K562 (cell line): Measurements from ENCODE around the gene FBXW8. TPM values are rescaled to one million over a fixed set of nuclear protein-coding genes. Genes with fewer than 3 reads are reported as not detected.

ENCODE experiments used
- ARID2 ChIP-seq: fragments of 450-650 bp; IDR thresholded peaks from 2 replicates; pipeline ENCODE4 v1.6.1; 2017; ENCODE audit warnings: antibody characterized with exemption, mild to moderate bottlenecking
- HCFC1 ChIP-seq: IDR thresholded peaks from 2 replicates; pipeline ENCODE4 v1.6.1; 2012; ENCODE audit warnings: low read depth, low read length, improper control_type of control experiment
- HIVEP1 ChIP-seq: fragments of 250-450 bp; sonication (Bioruptor Pico); IDR thresholded peaks from 2 replicates; pipeline ENCODE4 v1.4.0; 2020; ENCODE audit warnings: mild to moderate bottlenecking
- HMG20B ChIP-seq: fragments of 250-450 bp; sonication (Bioruptor Pico); IDR thresholded peaks from 2 replicates; pipeline ENCODE4 v1.5.0; 2021; ENCODE audit warnings: mild to moderate bottlenecking
- KAT7 ChIP-seq: sonication (generic); formaldehyde crosslinking; IDR thresholded peaks from 2 replicates; pipeline ENCODE4 v1.8.0; 2022; ENCODE audit warnings: missing genetic modification reagents, mild to moderate bottlenecking, borderline replicate concordance
- KDM5B ChIP-seq: fragments of 200-600 bp; sonication (generic); IDR thresholded peaks from 2 replicates; pipeline ENCODE4 v1.6.1; 2012; ENCODE audit warnings: low read depth, mild to moderate bottlenecking, moderate library complexity, low read length, control low read depth, inconsistent platforms; ENCODE audit not compliant: insufficient replicate concordance
- MBD2 ChIP-seq: sonication (generic); IDR thresholded peaks from 2 replicates; pipeline ENCODE4 v1.6.1; 2016; ENCODE audit warnings: low read depth, borderline replicate concordance
- NFIX ChIP-seq: fragments of 250-450 bp; sonication (Bioruptor Pico); IDR thresholded peaks from 2 replicates; pipeline ENCODE4 v1.4.0; 2020; ENCODE audit warnings: low read depth, mild to moderate bottlenecking, moderate library complexity
- PHF8 ChIP-seq: fragments of 200-600 bp; sonication (generic); IDR thresholded peaks from 2 replicates; pipeline ENCODE4 v1.6.1; 2012; ENCODE audit warnings: mixed run types, mild to moderate bottlenecking, inconsistent platforms, low read length, moderate library complexity, borderline replicate concordance
- SNIP1 ChIP-seq: fragments of 450-650 bp; IDR thresholded peaks from 2 replicates; pipeline ENCODE4 v1.7.1; 2017; ENCODE audit warnings: low read depth, mild to moderate bottlenecking
- SREBF1 ChIP-seq: fragments of 150-350 bp; IDR thresholded peaks from 2 replicates; pipeline ENCODE4 v1.6.1; 2014; ENCODE audit warnings: antibody characterized with exemption, low read depth, low read length, borderline replicate concordance
- SRF ChIP-seq, 2 experiments: fragments of 250-450, 450-650 bp in 1 of 2; sonication (Bioruptor Pico) in 1 of 2; sonication (generic) in 1 of 2; formaldehyde crosslinking; IDR thresholded peaks; 2 replicates each; pipeline versions ENCODE4 v1.5.0 to v1.5.1; 2020 to 2022; ENCODE audit warnings: mild to moderate bottlenecking in 1 of 2, missing genetic modification reagents in 1 of 2
- TFAM ChIP-seq: fragments of 250-450 bp; sonication (Bioruptor Pico); conservative IDR thresholded peaks from 2 replicates; pipeline ENCODE4 v1.5.0; 2021; ENCODE audit warnings: mild to moderate bottlenecking, moderate library complexity
- ZFX ChIP-seq: sonication (generic); formaldehyde crosslinking; IDR thresholded peaks from 2 replicates; pipeline ENCODE4 v1.8.0; 2022; ENCODE audit warnings: mild to moderate bottlenecking, missing genetic modification reagents, moderate library complexity
- ZNF175 ChIP-seq: fragments of 200-800 bp; sonication (Bioruptor generic); IDR thresholded peaks from 2 replicates; pipeline ENCODE4 v1.6.1; 2016; ENCODE audit warnings: low read depth, mild to moderate bottlenecking, missing genetic modification characterization, missing compliant biosample characterization
- ZNF511 ChIP-seq: sonication (generic); formaldehyde crosslinking; IDR thresholded peaks from 2 replicates; pipeline ENCODE4 v1.8.0; 2022; ENCODE audit warnings: mild to moderate bottlenecking, missing genetic modification reagents
- polyA plus RNA-seq, 8 experiments: library from polyadenylated mRNA; depleted of rRNA in 4 of 8; stranded (reverse) in 5 of 8; unstranded in 3 of 8; fragments of >200 nt; fragmentation: Nextera tagmentation in 2 of 8; fragmentation: Illumina TruSeq in 1 of 8; extraction: Ambion mirVana in 2 of 8; extraction: Trizol in 1 of 8; gene quantifications; 2 replicates each; pipeline versions ENCODE4 v1.2.1 to v1.2.3, GENCODE V29; 2011 to 2014; ENCODE audit warnings: inconsistent platforms in 1 of 8, missing spikeins in 1 of 8
- total RNA-seq, 7 experiments: library from RNA; depleted of rRNA in 6 of 7; stranded (reverse); fragments of >200 nt in 6 of 7; fragmentation: Illumina TruSeq in 2 of 7; extraction: Trizol in 2 of 7; gene quantifications; 2 replicates each; pipeline versions ENCODE4 v1.2.1 to v1.2.3, GENCODE V29; 2011 to 2021; ENCODE audit warnings: low replicate concordance in 1 of 7
- TF ChIP-seq, protein P1 (sequence below): fragments of 150-350 bp; conservative IDR thresholded peaks from 2 replicates; pipeline ENCODE4 v1.6.1; 2014; ENCODE audit warnings: low read length
- TF ChIP-seq, protein P2 (sequence below): sonication (generic); formaldehyde crosslinking; IDR thresholded peaks from 2 replicates; pipeline ENCODE4 v1.8.0; 2022; ENCODE audit warnings: mild to moderate bottlenecking, missing genetic modification reagents
- TF ChIP-seq, protein P3 (sequence below): fragments of 450-650 bp; IDR thresholded peaks from 2 replicates; pipeline ENCODE4 v1.6.1; 2016; ENCODE audit warnings: borderline replicate concordance
- TF ChIP-seq, protein P4 (sequence below), 3 experiments: fragments of 200-800 bp in 1 of 3; sonication (Bioruptor generic) in 1 of 3; sonication (generic) in 1 of 3; formaldehyde crosslinking in 1 of 3; IDR thresholded peaks; 2 replicates each; pipeline versions ENCODE4 v1.6.1 to v1.8.0; 2016 to 2022; ENCODE audit warnings: mild to moderate bottlenecking in 2 of 3, missing compliant biosample characterization in 2 of 3, missing genetic modification characterization in 2 of 3, missing genetic modification reagents in 1 of 3

The FBXW8 gene
- total and polyA plus RNA-seq, 9 of the 15 experiments (the other 6 are each of a cell fraction or from before 2014, with no cell fraction given) = 0.58 to 8.3 (median 4.4) TPM

- TF ChIP-seq ZFX (CRISPR knock-in tag) = peak; percentile 87
- TF ChIP-seq HIVEP1 (CRISPR knock-in tag) = no peak
- 0 out of 2 replicates have a peak, but pooled peaks have one; percentile 73 for TF ChIP-seq ZNF511
- TF ChIP-seq, protein P1, sequence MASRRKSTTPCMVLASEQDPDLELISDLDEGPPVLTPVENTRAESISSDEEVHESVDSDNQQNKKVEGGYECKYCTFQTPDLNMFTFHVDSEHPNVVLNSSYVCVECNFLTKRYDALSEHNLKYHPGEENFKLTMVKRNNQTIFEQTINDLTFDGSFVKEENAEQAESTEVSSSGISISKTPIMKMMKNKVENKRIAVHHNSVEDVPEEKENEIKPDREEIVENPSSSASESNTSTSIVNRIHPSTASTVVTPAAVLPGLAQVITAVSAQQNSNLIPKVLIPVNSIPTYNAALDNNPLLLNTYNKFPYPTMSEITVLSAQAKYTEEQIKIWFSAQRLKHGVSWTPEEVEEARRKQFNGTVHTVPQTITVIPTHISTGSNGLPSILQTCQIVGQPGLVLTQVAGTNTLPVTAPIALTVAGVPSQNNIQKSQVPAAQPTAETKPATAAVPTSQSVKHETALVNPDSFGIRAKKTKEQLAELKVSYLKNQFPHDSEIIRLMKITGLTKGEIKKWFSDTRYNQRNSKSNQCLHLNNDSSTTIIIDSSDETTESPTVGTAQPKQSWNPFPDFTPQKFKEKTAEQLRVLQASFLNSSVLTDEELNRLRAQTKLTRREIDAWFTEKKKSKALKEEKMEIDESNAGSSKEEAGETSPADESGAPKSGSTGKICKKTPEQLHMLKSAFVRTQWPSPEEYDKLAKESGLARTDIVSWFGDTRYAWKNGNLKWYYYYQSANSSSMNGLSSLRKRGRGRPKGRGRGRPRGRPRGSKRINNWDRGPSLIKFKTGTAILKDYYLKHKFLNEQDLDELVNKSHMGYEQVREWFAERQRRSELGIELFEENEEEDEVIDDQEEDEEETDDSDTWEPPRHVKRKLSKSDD = no peak
- TF ChIP-seq, protein P2, sequence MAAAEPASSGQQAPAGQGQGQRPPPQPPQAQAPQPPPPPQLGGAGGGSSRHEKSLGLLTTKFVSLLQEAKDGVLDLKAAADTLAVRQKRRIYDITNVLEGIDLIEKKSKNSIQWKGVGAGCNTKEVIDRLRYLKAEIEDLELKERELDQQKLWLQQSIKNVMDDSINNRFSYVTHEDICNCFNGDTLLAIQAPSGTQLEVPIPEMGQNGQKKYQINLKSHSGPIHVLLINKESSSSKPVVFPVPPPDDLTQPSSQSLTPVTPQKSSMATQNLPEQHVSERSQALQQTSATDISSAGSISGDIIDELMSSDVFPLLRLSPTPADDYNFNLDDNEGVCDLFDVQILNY (CRISPR knock-in tag) = no peak
- TF ChIP-seq ZNF175 = no peak
- peak; percentile 51; the same call in 1 of the 2 replicates for TF ChIP-seq KAT7 (CRISPR knock-in tag)
- TF ChIP-seq PHF8 = peak; percentile 87; the same call in 1 of the 2 replicates
- TF ChIP-seq, protein P3, sequence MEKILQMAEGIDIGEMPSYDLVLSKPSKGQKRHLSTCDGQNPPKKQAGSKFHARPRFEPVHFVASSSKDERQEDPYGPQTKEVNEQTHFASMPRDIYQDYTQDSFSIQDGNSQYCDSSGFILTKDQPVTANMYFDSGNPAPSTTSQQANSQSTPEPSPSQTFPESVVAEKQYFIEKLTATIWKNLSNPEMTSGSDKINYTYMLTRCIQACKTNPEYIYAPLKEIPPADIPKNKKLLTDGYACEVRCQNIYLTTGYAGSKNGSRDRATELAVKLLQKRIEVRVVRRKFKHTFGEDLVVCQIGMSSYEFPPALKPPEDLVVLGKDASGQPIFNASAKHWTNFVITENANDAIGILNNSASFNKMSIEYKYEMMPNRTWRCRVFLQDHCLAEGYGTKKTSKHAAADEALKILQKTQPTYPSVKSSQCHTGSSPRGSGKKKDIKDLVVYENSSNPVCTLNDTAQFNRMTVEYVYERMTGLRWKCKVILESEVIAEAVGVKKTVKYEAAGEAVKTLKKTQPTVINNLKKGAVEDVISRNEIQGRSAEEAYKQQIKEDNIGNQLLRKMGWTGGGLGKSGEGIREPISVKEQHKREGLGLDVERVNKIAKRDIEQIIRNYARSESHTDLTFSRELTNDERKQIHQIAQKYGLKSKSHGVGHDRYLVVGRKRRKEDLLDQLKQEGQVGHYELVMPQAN = peak; percentile 95
- TF ChIP-seq ARID2 = no peak
- no peak for TF ChIP-seq SNIP1
- TF ChIP-seq, protein P4, sequence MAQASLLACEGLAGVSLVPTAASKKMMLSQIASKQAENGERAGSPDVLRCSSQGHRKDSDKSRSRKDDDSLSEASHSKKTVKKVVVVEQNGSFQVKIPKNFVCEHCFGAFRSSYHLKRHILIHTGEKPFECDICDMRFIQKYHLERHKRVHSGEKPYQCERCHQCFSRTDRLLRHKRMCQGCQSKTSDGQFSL (CRISPR knock-in tag; IDR thresholded peaks at IDR 0.05) = no peak
- TF ChIP-seq, protein P4 (tag; IDR thresholded peaks at IDR 0.05) = no peak
- TF ChIP-seq SRF (CRISPR knock-in tag; IDR thresholded peaks at IDR 0.05) = no peak
- peak; percentile 81 for TF ChIP-seq HCFC1
- TF ChIP-seq KDM5B = peak; percentile 71
- no peak for TF ChIP-seq SREBF1
- TF ChIP-seq MBD2 = no peak
- TF ChIP-seq HMG20B (CRISPR knock-in tag) = no peak
- no peak for TF ChIP-seq TFAM
- TF ChIP-seq NFIX (CRISPR knock-in tag) = no peak
These were observed at the start of gene FBXW8 (continued) for GRCh38 chr12:116910645-116911451.
